ENCODE data around the gene SBF2.
"Not testable (repeated sequence)": the region's sequence is repeated elsewhere in the genome, so short reads cannot be mapped to it uniquely, and the experiment has no call there.

The SBF2 gene

DNA sequence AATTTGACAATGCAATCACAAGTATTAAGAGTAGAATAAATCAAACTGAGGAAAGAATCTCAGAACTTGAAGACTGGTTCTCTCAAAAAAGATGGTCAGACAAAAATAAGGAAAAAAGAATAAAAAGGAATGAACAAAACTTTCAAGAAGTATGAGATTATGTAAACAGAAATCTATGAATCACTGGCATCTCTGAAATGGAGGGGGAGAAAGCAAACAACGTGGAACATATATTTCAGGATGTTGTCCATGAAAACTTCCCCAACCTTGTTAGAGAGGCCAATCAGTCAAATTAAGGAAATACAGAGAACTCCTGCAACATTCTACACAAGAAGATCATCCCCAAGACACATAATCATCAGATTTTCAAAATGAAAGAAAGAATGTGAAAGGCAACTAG, 235.7 kb downstream of the SBF2 start:
- DNase-seq (ENCODE audit: low read depth), result no peak

DNA sequence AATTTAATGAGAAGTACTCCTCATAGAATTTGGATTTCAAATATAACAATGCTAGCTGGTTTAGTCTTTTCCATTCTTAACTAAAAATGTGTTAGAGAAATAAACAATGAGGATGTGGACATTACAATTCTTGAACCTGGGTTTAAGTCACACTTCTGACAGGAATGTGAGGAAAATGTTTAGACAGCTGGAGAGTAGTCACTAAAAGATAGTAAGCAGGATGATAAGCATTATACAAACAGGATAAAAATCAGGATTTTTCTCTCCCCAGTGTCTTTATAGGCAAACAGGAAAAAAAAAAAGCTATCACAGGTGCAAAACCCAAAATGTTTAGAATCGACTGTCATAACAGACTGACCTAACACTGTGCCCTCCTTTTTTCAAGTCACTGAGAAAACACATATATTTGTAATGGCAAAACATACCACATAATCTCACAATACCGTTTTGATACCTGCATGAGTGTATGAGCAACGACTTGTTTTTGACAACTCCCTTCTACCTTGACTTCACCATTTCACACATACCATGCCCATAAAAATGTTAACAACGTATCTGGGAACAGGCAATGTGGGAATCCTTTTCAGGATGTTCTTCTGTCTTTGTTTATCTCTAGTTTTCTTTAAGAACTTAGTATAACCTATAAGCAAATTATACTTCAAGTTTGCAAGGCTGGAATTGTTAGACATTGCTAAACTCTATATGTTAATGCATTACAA, 242.0 kb downstream of the SBF2 start:
- no peak for DNase-seq (ENCODE audit: low read depth)

DNA sequence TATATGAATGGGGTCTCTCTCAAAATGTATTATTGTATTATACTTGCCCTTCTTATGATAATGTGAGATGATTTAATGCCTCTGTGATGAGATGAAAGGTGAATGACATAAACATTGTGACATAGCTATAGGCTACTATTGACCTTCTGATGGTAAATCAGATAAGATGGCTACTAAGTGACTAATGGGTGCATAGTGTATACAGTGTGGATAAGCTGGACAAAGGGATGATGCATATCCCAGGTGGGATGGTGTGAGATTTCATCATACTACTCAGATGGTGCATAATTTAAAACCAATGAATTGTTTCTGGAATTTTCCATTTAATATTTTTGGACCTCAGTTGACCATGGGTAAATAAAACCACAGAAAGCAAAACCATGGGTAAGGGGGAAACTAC, 243.5 kb downstream of the SBF2 start:
- DNase-seq (ENCODE audit: low read depth), result no peak

DNA sequence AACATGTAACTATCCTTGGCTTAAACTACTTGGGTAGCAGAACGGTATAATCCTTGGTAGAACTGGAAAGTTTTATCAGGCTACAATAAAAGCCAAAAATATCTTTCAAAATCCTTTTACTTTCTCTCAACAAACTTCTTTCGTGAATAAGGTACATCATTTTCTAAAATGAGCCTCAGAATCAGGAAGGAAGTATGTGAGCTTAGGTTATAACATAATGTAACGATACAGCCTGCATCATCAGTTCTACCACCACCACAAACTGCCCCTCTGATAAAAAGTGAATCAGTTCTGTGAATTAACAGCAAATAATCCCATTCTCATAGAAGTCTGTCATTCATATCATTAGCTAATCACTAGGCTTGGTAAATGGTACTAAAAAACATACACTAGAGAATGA, 244.3 kb downstream of the SBF2 start:
- no peak for DNase-seq (ENCODE audit: low read depth)

DNA sequence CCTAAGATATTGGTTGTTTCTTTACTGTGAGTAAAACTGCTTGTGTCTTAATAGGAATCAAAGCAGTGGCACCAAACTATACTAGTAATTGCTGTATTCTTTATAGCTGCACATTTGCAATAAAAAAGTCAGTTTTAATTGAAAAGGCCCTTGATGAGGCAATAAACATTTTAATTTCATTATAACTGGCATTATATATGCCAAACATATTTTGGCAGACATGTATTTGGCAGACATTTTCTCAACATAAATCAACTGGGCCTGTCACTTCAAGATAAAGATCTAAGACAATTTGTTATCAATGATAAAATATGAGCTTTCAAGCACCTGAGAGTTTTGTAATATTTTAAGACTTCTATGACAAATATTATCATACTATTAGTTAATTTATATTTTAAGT, 245.7 kb downstream of the SBF2 start:
- DNase-seq (ENCODE audit: low read depth), result no peak

DNA sequence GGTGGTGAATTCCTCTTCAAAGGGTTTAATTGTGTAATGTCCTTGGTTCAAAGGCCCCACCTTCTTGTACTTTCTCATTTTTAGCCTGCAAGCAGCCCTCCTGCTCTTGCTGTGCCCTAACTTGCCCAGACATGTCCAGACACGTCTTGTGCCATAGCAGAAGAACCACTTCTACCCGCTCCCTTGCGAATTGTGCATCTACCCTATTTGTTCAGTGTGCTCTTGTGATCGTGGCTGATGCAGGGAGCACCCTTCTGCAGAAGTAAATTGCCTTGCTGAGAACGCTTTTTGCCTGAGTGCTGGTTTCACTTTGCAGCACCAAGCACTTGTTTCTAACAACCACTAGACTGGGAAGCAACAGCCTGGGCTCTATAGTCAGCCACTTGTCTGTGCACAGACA, 249.4 kb downstream of the SBF2 start:
- DNase-seq (ENCODE audit: low read depth), result no peak

DNA sequence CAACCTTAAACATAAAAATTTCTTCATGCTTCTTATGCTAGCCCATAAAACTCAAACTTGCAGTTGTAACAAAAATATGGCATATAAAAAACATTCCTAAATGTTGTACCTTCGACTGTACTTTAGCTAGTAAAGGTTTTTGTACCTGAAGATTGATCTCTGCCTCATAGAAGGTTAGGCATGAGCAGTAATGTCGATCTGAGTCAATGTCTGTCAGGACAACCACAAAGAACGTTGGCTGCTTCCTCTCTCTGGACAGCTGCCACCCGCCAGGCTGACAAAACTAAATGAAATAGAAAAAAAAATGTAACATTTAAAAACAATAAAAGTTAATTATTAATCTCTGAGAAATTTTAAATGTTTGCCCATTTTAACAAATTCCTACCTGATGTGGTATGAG, 251.3 kb downstream of the SBF2 start:
- no peak for DNase-seq (ENCODE audit: low read depth)

DNA sequence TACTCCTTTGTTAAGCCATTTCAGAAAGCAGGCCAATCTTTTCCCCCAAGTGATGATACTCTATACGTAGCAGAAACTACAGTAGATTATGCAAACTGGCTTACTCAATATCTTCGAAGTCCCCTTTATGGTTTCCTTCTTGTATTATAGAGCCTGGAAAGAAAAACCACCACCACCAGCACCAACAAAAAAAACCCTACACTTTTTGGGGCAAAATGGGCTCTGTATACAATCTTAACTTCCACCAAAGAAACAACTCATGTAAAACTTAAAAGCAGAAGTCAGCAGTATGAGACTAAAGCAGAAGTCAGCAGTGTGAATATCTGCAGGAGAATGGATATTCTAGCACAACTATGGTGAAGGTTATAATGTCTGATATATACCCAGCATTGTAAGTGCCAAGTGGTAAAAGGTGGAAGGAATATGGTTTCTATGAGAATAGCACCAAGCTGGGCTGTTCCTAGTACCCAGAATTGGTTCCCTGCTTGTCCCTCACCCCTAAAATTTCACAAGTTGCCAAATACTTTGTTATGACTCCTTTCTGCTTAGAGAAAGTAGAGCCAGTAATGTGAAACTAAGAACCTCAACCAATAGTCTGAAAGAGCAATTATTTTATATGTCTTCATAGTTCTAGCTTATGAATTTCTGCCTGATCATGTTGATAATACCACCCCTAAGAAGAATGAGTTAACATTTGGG, 252.1 kb downstream of the SBF2 start:
- no peak for DNase-seq (ENCODE audit: low read depth)

DNA sequence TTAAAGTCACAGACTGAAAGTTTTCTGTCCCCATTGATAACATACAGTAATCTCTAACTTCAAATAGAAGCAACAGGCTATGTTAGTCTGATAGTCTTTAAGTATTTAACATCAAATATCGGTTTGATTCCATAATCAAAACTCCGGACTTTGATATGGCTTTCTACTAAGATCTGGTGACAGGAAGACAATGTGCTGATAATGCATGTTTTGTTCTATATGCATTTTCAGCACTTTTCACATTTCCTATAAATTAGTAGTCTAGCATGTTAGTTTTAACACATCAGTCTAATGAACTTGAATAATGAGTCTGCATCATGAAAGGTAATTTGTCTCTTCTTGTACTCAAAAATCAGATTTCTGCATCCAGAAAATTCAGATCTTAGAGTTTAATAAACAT, 252.7 kb downstream of the SBF2 start:
- no peak for DNase-seq (ENCODE audit: low read depth)

DNA sequence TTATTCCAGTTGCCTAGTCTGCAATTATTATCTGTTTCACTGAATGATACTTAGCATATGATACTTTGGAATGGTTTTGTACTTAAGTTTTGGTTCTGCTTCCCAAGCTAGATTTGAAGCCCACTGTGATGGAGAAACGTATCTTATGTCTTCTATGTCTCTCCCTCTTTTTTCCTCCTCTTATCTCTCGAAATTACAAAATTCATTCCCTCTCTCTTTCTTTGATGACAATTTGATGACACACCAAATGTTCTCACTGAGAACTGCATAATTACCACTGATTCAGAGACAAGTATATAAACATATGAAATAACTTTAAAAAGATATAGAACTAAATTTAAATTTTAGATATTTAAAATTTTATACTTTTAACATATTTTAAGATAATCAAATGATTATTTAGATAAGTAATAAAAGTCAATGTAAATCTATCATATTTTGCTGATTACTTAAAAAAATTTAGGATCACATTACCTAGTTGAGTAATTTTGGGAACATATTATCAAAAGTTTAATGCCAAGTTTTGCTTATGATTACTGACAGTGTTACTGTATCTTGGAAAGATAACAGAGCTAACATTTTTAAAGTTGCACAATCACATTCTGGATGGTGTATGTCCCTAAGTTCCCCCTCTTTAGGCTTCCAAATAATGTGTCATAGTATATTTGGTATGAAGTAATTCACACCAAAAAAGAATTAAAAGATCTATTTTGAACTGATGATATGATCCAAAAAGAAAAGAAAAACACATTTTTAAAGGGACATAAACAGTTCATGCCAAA, 255.3 kb downstream of the SBF2 start:
- no peak for DNase-seq (ENCODE audit: low read depth)

DNA sequence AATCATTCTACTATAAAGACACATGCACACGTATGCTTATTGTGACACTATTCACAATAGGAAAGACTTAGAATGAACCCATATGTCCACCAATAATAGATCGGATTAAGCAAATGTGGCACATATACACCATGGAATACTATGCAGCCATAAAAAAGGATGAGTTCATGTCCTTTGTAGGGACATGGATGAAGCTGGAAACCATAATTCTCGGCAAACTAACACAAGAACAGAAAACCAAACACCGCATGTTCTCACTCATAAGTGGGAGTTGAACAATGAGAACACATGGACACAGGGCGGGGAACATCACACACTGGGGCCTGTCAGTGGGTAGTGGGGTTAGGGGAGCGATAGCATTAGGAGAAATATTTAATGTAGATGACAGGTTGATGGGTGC, 258.1 kb downstream of the SBF2 start:
- DNase-seq (ENCODE audit: low read depth), result not testable (repeated sequence)

DNA sequence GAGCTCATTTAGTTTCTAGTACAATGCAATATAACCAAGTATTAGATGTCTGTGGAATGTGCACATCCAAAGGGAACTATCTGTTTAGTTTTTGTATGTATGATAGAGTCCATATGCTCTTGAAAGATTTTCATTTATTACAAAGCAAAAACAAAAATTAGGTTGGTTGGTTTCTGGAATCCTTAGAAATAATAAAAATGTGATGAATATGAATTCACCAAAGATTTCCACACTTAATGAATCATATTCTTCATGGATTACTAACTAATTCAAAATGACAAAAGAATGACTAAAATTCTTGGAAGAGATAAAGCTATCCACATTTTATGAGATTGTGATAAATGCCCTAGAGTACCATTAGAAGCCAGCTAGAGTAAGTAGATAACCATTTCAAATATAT, 261.1 kb downstream of the SBF2 start:
- DNase-seq (ENCODE audit: low read depth), result no peak

DNA sequence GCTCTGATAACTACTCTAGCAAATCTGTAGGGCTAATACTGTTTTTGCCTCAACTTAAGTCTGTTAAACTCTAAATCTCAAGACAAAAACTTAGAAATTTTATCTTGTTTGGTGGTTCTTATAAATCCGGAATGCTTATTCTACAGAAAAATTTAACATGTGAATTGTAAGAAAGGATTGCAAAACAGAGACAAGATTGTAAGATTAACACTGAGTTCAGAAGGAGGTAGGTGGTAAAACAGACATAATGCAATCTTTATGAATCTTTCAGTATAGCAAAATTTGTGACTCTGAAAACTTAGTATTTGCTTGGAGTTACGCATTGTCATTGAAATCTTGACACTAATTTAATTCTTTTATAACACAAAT, 263.9 kb downstream of the SBF2 start:
- DNase-seq (ENCODE audit: low read depth), result no peak

DNA sequence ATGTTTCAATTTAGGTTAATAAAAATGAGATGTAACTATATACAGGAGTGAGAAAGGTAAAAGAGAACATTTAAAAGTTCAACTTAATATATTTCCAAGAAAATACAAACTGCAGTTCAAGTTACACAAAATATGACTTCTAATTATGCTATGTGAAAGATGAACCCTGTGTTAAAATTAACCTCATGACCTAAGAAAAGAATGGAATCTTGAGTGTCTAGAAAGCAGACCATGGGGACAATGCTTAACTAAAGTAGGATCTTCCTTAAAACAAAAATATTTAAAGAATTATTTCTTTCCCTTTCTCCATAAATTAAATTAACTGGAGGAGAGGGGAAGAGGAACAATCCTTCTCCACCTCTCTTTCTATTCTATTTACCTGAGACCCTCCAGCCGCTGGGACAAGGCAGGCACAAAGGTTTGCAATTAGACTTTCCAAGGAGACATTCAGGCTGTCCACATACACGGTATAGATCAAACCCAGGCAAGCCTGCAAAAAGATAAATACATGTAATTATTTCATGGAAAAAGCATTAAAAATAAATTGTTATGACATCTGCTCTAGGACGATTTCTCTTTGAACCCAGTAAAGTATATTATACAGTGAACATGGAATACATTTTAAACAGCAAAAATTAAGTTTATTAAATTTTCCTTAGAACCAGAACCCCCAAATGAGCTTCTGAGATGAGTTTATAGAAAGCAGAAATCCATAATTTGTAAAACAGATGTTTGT, 264.5 kb downstream of the SBF2 start:
- no peak for DNase-seq (ENCODE audit: low read depth)

DNA sequence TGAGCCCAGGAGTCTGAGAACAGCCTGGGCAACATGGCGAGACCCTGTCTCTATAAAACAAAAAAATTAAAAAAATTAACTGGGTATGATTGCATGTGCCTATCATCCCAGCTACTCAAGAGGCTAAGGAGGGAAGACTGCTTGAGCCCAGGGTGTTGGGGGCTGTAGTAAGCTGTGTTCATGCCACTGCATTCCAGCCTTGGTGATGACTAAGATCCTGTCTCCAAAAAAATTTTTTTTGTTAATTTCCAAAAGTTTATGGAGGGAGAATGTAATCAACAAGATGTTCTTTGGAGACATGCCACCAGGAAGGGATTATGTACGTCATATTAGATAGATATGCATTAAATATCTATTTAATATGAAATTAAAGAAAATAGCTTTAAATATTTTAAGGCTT, 267.5 kb downstream of the SBF2 start:
- no peak for DNase-seq (ENCODE audit: low read depth)

DNA sequence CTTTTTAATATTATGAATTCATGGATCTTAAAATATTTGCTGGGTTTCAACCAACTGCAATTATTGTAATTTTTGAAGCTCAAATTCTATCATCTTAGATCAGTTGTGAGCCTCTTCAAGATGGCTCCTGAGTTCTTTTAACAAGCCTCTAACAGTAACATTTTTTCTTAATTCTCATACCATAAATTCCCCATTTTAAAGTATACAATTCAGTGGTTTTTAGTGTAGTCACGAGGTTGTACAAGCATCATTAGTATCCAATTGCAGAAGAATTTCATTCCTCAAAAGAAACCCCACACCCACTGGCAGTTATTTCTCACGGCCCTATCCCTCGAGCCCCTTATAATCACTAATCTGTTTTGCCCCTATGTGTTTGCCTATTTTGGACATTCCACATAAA, 270.8 kb downstream of the SBF2 start:
- DNase-seq (ENCODE audit: low read depth), result no peak

DNA sequence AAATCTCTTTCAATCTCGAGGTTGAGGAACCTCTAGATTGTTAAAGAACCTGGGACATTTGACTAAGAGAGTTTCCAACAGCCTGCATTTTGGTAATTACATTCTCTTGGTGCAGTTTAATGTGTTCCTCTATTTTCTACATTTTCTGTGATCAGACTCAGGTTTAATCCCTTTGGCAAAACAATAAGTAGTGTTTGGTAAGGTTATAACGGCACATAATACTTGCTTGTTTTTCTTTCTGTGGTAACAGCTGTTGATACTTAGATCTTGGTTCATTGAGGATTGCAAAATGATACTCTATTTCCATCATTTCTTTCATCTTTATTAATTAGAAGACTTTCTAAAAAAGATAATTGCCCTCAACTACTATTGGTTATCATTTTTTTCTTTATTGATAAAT, 271.3 kb downstream of the SBF2 start:
- no peak for DNase-seq (ENCODE audit: low read depth)

DNA sequence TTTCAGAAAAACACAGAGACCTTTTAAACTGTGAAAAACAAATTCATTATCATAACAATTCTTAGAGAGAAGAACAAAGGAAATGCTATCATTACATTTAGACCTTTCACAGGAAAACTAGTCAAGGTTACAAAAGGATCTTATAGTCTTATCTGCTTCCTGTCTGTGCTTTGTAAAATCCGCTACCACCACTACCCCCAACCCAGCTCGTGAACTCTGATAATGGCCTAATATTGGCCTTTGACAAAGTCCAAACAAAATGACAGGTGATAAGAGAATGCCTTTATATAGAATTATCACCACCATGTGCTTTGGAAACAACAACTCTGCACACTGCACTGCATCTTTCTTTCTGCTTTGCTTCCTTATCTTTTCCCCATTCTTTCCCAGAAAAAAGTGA, 272.5 kb downstream of the SBF2 start:
- no peak for DNase-seq (ENCODE audit: low read depth)

DNA sequence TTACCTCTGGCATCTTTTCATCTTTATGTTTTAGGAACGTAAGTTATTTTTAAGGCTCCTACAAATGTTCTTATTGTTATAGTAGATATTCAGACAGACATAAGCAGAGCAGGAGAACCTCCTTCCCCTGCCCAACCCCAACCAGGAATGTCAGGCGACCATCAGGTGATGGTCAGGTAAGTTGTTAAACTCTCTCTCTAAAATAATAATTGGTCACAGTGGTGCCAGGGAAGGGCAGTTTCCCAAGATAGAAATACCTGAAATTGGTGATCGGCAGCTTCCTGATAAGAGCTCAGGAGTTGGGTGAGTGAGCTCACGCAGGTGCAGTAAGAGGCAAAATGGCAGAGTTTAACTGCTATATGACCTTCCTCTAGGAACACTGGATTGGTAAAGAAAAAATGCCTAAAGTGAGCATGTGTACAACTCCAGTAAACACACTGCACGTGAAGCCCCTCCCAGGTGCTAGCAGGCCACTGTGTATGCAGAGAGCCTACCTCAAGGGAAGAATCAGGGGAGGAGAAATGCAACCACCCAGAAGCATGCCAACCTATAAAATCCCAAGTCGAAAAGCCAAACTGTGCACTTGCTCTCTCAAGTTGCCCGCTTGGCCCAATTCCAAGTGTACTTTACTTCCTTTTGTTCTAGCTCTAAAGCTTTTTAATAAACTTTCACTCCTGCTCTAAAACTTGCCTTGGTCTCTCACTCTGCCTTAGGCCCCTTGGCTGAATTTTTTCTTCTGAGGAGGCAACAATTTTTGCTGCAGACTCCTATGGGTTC, 273.9 kb downstream of the SBF2 start:
- DNase-seq (ENCODE audit: low read depth), result no peak

DNA sequence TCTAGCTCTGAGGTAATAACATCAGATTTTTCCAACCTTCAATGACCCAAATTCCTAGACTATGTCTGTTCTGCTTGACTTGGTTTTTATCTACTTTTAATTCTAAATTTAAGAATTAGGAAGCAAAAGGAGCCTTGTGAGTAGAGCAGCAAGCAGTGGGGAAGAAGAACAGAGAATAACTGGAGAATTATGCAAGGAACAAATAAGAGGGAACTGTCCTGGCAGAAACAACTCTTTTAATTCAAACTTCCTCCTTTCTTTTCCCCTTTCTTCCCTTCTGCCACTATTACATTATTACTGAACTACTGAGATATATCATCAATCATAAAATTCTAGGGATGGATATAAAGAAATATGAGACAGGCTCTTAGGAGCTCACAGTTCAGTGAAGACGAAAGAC, 276.1 kb downstream of the SBF2 start:
- DNase-seq (ENCODE audit: low read depth), result no peak

DNA sequence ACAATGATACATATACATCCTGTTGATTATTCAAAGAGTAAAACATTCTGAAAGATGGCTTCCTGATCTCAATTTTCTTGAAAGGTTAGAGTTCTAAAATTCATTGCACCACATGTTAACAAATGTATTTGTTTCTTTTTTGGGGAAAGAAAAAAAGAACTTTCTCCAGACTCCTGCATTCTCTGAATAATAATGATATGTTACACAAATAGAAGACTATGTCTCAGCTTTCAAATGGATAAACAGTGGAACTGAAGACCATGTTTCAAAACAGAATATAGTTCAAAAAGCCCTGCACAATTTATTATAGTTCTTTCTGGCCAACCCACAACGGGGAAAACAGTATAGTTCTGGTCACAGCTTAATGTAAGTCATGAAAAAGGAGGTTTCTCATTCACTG, 277.0 kb downstream of the SBF2 start:
- DNase-seq (ENCODE audit: low read depth), result no peak

DNA sequence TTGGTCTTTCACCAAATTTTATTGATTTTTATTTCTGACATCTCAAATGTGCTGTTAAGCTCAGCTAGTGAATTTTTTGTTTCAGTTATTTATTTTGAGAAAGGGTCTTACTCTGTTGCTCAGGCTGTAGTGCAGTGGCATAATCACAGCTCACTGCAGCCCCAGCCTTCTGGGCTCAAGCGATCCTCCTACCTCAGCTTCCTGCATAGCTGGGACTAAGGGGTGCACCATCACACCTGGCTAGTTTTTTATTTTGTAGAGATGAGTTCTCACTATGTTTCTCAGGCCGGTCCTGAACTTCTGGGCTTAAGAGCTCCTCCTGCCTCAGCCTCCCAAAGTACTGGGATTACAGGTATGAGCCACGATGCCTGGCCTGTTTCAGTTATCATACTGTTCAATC, 282.0 kb downstream of the SBF2 start:
- no peak for DNase-seq (ENCODE audit: low read depth)

Data from stimulated activated CD8-positive, alpha-beta memory T cell treated with anti-CD3 and anti-CD28 coated beads, Interleukin-12 subunit alpha, Interleukin-12 subunit beta, amount 100 ng/mL, for 1 hour (primary cell).